GM18520 (cell line): ENCODE results near the gene ATP6V1F.

Experiments used
- ATAC-seq: cut with Tn5 transposase; IDR thresholded peaks from one replicate; pipeline ENCODE4 v1.9.1; 2021; ENCODE audit not compliant: unreplicated experiment

ATP6V1F gene

GRCh38 chr7:128862571-128863432 is at the start of gene ATP6V1F:
ATP6V1F (plus strand) TSS chr7:128862856; CDS start chr7:128862905, 49 bp downstream.
- peak; percentile 75 for ATAC-seq

GRCh38 chr7:128814499-128814898 is 48.2 kb upstream of the ATP6V1F start:
- ATAC-seq, result no peak

GRCh38 chr7:128815289-128815942 is 47.2 kb upstream of the ATP6V1F start:
- ATAC-seq, result no peak

- ATAC-seq, result no peak
Observed at GRCh38 chr7:128818694-128819093, 44.0 kb upstream of the ATP6V1F start.

GRCh38 chr7:128821724-128822123 is 40.9 kb upstream of the ATP6V1F start:
- ATAC-seq, result no peak

- no peak for ATAC-seq
Observed at GRCh38 chr7:128826512-128826911, 36.1 kb upstream of the ATP6V1F start.

- no peak for ATAC-seq
Observed at GRCh38 chr7:128826916-128827247, 35.8 kb upstream of the ATP6V1F start.

GRCh38 chr7:128827248-128827958 is 35.3 kb upstream of the ATP6V1F start:
- no peak for ATAC-seq

GRCh38 chr7:128827971-128828711 is 34.5 kb upstream of the ATP6V1F start:
- ATAC-seq, result no peak

- ATAC-seq, result no peak
Observed at GRCh38 chr7:128829391-128830166, 33.1 kb upstream of the ATP6V1F start.

- no peak for ATAC-seq
Observed at GRCh38 chr7:128830231-128831177, 32.2 kb upstream of the ATP6V1F start, which contains the start of gene FLNC. FLNC (plus strand) TSS chr7:128830406; CDS start chr7:128830638, 232 bp downstream.

- no peak for ATAC-seq
Observed at GRCh38 chr7:128831178-128831993, 31.3 kb upstream of the ATP6V1F start.

- no peak for ATAC-seq
Observed at GRCh38 chr7:128831994-128832879, 30.4 kb upstream of the ATP6V1F start.

- ATAC-seq, result no peak
Observed at GRCh38 chr7:128832880-128833147, 29.8 kb upstream of the ATP6V1F start.

GRCh38 chr7:128833148-128833945 is 29.3 kb upstream of the ATP6V1F start:
- no peak for ATAC-seq

- ATAC-seq, result no peak
Observed at GRCh38 chr7:128833946-128834325, 28.7 kb upstream of the ATP6V1F start.
